ENCODE measurements around the gene RNF151.
A peak's percentile ranks its signal among the peaks of the same experiment; 100 is the strongest.
"Not testable (repeated sequence)": the region's sequence is repeated elsewhere in the genome, so short reads cannot be mapped to it uniquely, and the experiment has no call there.

RNF151 gene

DNA sequence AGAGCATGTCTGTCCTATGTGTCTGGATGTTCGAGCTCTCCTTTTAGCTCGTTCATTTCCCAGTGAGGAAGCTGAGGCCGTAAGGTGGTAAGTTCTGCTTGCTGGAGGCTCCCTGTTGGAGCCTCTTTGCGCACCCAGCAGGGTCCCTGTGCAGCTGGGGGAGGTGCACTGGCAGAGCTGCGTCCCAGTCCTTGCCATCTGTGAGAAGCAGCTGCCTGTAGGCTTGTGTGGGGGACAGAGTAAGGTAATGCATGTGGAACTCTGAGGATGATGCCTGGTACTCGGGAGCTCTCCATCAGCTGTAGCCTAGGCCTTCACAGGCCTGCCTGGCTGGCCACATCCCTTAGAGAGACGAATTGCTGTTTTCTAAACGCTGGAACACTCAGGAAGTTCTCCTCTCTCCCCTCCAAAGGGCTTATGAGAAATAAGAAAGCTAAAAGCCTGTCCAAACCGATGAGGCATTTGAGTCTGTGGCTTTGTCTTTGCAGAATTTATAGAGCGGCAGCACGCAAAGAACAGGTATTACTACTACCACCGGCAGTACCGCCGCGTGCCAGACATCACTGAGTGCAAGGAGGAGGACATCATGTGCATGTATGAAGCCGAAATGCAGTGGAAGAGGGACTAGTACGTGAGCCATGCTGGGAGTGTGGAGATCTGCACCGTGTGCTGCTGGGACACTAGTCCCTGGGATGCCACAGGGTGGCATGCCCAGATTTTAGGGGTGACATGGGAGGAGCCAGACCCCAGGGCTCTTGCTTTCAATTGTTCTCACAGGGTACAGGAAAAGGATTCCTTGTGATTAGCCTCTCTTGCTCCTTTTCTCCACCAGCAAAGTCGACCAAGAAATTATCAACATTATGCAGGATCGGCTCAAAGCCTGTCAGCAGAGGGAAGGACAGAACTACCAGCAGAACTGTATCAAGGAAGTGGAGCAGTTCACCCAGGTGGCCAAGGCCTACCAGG is 5.7 kb upstream of the RNF151 start:
- peak; percentile 59 for DNase-seq

DNA sequence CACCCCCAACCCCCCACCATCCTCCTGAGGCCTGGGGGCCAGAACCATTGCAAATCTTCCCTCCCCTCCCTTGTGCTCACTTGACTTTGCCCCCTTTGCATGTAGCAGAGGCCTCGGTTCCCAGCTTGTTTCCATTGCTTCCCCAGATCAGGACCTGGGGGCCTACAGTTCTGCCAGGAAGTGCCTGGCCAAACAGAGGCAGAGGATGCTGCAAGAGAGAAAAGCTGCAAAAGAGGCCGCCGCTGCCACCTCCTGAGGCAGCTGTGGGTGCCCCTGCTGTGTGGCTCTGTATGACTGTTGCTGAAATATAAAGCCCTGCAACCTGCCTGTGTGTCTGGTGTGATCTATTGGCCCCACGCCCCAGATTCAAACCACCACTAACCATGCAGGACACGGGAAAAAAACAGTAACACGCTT is 5.0 kb upstream of the RNF151 start:
- peak; percentile 28 for DNase-seq

DNA sequence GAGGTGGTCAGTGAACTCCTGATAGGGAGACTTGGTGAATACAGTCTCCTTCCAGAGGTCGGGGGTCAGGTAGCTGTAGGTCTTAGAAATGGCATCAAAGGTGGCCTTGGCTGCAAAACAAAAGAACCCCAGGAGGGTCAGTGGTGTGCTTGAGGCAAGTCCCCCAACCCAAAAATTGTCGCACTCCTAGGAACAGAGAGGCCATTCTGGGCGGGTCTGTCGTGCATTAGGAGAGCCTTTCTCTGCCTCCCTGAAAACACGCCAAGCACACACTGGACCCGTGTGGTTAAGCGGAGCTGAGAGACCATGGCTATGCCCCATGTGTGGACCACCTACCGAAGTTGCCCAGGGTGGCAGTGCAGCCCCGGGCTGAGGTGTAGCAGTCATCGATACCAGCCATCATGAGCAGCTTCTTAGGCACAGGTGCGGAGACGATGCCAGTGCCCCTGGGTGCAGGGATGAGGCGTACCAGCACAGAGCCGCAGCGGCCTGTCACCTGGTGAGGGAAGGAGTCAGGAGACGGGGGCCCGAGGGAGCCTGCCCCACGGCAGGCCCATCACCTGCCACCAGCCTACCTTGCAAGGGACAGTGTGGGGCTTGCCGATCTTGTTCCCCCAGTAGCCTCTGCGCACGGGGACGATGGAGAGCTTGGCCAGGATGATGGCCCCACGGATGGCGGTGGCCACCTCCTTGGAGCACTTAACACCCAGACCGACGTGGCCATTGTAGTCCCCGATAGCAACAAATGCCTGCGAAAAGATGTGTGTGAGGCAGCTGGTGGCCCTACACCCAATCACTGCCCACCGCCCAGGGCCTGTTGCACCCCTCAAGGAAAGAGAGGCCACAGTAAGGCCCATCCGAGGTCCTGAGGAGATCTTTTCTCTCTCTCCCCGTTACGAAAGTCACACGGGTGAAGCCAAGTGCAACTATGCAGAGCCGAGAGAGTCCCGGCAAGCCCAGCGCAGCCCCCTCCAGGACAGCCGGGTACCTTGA is 4.2 kb upstream of the RNF151 start:
- DNase-seq = not testable (repeated sequence)

DNA sequence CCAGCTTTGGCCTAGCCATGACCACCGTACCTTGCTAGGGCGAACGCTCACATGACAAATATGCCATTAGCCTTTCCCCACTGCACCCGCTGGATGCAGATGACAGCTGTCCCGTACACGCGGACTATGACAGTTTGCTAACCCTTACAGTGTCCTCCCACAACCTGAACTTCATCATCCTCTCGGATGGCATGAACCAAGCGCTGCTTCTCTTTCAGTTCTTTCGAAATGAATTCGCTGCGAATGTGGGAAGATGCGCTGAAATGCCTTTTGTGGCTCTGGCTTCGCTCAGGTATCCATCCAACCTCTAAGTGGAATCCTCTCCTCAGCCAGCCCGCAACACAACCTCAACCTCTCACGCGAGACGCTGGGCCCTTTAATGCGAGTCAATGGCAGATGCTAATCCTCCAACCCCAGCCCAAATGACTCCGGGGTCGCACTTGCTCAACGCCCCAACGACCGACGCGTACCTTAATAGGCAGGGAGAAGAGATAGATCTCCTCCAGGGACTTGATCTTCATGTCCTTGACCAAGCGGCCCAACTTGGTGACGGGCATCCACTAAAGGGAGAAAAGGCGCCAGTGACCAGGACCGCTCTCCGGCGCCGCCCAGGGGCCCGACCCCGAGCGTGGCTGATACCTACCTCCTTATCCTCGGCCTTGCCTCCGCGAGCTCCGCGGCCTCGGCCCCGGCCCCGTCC is 2.7 kb upstream of the RNF151 start:
- DNase-seq = peak; percentile 48

DNA sequence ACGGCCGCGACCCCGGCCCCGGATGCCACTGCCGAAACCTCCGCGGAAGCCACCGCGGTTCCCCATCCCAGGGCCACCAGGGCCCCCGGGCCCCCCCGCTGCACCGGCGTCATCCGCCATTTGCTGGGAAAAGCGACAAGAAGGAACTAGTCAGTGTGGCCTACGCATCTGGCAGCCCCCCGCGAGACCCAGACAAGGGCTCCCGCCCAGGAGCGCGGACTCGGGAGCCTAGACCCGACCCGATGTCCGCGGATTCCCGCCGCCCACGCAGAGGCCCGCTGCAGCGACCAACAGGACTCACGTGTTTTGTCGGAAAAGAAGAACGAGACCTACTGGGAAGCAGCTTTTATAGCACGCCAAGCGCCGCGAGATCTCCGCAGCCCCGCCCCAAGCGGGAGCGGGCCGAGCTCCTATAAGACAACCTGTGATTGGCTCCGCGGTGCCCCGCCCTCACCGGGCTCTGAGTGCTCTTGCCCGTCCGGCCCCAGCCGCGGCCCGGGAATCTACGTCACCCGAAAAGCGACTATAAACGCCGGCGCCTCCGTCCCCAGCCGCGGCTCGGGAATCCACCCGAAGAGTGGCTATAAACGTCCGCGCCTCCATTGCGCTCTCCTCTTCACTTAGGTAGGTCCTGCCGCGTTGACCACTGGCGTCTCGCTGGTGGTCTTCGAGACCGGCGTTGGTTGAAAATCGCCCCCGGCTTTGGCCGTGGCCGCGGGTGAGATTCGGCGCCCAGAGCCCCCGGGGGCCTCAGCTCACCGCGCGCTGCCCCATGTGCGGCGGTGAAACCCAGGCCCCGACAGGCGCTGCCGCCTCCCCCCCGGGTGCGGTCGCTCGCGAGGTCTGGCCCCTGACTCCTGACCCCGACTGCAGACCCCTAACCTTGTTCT is 1.9 kb upstream of the RNF151 start, which contains the start of gene RPS2:
RPS2 (minus strand) TSS at position 321 of the 890 bp plus-strand sequence; CDS start at position 120, 201 bp downstream.
- DNase-seq = peak; percentile 100

DNA sequence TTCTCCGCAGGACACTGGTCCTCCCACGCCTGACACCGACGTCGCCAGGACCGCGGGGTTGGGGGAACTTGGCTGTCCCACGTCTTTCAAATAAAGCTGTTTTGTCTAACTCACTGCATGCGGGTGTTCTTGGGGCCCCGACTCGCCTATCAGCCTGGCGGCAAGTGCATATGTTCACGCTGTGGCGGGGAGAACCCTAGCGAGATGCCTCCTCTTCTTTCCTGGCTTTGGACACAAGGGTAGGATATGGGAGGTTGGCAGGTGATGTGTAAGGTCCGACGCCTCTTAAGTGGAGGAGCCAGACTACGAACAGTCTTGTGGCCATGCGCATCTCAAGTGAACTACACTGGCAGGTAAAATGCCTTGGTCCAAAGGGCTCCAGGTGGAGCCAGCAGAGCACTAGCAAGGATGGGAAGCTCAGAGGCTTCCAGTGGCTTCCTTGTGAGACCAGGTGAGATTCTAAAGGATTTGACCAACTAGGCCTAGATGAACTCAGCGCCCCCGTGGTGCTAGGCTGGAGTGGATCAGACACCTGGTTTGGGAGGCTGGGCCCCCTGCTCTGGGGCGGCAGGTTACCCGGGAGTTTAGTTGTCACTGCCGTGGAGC is 1.2 kb upstream of the RNF151 start:
- DNase-seq = no peak

DNA sequence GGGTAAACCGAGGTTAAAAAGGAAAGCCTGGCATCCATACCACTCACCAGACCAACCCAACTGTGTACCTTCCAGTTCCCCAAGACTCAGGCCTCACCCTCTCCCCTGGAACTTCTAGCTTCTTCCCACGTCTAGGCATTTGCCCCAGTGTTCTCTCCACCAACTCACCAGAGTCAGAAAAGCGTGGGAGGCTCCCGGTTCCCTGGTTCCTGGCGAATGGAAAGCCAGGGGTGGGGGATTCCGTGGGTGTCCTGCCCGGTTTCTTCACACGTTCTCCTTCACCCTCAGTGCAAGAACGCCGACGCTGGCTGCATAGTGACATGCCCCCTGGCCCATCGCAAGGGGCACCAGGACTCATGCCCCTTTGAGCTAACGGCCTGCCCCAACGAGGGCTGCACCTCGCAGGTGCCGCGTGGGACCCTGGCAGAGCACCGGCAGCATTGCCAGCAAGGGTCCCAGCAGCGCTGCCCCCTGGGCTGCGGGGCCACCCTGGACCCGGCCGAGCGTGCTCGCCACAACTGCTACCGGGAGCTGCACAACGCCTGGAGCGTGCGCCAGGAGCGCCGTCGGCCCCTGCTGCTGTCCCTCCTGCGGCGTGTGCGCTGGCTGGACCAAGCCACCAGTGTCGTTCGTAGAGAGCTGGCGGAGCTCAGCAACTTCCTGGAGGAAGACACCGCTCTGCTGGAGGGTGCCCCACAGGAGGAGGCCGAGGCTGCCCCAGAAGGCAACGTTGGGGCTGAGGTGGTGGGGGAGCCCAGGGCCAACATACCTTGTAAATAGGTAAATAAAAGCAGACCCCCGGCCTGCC is 1.7 kb downstream of the RNF151 start:
- no peak for DNase-seq

DNA sequence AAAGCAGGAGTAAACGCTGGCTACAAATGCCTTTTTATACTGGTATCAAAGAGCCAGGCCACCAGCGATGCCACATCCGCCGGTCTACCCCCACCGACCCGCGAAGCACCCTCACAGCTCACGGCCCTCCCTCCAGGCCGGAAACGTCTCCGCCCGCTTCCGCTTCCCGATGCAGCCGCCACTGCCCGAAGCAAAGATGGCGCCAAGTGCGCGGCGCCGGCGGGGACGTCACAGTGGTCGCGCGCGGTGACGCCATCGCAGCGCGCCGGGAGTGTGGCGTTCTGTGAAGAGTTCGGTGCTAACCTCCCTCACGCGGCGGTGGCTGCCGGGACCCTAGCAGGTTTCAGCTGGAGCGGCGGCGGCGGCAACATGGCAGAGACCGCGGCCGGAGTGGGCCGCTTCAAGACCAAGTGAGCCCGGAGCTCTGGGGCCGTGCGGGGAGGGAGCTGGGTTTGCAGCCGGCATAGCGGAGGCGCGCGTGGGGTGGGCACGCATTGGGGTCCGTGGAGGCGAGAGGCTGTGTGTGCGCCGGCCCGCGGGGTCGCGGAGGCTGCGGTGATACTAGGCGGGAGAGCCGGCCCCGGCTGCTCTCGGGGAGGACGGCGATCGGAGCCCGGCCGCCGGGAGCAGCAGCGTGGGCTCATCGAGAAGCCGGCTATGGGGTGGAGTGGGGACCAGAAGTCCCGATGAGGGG is 5.3 kb downstream of the RNF151 start, which contains the start of gene TBL3:
TBL3 (plus strand) TSS at position 258 of the 694 bp plus-strand sequence; CDS start at position 370, 112 bp downstream.
- DNase-seq = peak; percentile 95

DNA sequence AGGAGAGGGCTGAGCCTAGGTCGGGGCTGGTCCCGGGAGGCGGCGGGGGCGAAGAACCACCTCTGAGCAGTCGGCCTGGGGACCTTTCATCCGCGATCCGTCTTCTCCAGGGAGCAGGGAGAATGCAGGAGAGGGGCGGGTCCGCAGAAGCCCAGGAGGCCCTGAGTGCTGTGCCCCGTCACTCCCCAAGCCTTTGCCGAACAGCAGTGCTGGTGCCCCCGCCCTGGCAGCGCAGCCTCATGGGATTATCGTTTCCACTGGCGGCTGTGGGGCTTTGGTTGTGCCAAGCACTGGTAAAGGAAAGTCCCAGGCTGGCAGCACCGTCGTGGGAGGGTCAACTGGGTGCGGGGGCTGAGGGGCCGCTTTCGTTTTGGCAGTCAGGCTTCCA is 5.8 kb downstream of the RNF151 start:
- peak; percentile 34 for DNase-seq

DNA sequence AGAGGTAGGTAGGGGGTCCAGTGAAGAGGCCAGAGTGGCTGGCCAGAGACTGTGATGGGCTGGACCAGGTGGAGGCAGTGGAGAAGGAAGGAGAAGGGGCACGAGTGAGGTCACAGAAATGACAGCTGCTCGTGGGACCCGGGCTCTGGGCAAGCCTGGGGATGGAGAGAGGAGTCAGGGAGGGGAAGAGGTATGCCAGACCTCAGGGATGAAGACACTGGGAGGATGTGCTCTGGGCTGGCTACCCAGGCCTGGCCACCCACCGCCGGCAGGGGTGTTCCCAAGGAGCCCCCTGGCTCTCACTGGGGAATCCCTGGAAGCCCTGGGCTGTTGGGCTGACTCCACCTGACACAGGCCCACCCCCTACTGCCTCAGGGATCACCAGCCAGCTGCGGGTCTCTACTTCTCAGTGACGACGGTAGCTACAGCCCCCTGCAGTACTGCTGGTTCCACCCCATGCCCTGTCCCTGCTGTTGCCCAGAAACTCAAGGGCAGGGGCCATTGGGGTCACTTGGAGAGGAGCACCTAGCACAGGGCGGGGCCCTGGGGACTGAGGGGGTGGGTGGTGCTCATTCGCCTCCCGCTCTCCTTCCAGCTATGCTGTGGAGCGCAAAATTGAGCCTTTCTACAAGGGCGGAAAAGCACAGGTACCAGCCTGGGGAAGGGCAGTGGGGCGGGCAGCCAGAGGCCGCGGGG is 7.0 kb downstream of the RNF151 start:
- no peak for DNase-seq

DNA sequence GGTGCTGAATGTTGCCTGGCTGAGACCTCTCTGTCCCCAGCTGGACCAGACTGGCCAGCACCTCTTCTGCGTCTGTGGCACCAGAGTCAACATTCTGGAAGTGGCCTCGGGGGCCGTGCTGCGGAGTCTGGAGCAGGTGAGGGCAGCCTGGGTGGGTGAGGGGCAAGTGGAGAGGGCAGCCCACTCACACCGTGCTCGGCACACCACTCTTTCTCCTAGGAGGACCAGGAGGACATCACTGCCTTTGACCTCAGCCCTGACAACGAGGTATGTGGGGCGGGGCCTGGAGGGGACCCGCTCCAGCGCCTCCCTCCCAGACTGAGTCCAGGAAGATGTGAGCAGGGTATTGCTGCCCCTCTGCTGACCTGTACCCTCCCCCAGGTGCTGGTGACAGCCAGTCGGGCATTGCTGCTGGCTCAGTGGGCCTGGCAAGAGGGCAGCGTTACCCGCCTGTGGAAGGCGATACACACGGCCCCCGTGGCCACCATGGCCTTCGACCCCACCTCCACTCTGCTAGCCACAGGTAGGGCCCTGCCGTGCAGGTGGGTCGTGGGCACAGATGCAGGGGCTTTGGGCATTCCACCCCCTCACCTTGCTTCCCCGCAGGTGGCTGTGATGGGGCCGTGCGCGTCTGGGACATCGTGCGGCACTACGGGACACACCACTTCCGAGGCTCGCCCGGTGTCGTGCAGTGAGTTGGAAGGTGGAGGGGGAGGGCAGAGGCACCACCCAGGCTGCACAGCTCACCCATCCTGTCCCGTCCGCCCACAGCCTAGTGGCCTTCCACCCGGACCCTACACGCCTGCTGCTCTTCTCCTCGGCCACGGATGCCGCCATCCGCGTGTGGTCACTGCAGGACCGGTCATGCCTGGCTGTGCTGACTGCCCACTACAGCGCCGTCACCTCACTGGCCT is 7.8 kb downstream of the RNF151 start:
- DNase-seq = no peak

DNA sequence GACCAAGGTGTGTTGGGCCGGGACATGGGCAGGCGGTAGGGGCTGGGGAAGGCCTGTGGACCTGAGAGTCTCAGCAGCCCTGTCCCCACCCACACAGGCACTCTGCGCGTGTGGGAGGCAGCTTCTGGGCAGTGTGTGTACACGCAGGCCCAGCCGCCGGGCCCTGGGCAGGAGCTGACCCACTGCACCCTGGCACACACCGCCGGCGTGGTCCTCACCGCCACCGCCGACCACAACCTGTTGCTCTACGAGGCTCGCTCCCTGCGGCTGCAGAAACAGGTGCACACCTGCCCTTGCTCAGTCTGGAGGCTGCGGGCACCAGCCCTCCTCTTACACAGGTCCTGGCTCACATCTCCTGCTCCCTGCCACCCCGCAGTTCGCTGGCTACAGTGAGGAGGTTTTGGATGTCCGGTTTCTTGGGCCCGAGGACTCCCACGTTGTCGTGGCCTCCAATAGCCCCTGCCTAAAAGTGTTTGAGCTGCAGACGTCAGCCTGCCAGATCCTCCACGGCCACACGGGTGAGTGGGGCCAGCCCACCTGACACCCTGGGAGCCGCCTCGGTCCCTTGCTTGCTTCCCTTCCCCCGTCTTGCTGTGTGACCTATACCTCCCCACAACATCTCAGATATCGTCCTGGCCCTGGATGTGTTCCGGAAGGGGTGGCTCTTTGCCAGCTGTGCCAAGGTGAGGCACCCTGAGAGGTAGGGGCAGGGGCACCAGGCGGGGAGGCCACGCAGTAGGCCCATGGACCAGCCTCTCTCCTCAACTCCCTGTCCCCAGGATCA is 9.0 kb downstream of the RNF151 start:
- DNase-seq = no peak

DNA sequence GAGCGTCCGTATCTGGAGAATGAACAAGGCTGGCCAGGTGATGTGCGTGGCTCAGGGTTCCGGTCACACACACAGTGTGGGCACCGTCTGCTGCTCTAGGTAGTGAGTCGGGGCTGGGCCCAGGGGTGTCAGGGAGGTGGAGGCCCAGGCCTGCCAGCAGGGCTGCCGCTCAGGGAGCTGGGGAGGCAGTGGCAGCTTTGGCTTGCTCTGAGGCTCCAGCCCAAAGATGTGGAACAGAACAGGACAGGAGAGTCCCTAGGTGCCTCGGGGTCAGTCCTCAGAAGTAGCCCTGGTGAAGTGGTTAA is 9.5 kb downstream of the RNF151 start:
- no peak for DNase-seq

DNA sequence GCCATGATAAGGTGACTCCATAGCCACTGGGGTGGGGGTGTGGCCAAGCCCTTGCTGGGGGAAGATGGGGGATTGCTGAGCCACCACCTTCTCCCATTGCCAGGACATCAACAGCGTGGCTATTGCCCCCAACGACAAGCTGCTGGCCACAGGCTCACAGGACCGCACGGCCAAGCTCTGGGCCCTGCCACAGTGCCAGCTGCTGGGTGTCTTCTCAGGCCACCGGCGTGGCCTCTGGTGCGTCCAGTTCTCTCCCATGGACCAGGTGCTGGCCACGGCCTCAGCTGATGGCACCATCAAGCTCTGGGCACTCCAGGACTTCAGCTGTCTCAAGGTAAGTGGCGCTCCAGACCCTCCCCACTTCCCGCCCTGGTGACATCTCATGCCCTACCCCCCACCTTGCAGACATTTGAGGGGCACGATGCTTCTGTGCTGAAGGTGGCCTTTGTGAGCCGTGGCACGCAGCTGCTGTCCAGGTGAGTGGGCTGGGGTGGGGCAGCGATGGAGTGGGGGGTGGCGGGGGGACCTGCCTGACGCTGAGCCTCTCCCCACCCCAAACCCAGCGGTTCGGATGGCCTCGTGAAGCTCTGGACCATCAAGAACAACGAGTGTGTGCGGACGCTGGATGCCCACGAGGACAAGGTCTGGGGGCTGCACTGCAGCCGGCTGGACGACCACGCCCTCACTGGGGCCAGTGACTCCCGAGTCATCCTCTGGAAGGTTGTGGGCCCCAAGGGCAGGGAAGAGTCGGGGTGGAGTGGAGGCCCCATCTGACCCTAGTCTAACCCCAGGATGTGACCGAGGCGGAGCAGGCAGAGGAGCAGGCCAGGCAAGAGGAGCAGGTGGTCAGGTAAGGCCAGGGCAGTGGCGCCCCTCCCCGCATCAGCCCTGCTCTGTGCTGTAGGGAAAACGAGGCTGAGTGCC is 10.6 kb downstream of the RNF151 start:
- DNase-seq = no peak

DNA sequence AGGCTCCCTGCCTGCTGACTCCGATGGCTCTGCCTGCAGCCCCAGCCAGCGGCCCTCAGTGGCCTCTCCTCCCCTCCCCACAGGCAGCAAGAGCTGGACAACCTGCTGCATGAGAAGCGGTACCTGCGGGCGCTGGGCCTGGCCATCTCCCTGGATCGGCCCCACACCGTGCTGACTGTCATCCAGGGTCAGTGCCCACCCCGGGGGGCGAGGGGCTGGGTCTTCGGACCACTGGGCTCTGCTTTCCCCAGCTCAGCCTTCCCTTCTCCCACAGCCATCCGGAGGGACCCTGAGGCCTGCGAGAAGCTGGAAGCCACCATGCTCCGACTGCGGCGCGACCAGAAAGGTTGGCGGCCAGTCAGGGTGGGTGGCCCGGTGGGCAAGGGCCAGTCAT is 11.2 kb downstream of the RNF151 start:
- no peak for DNase-seq
